Activated CD8-positive, alpha-beta memory T cell treated with anti-CD3 and anti-CD28 coated beads, Interleukin-2, amount 50 U/mL, for 48 hours (primary cell): ENCODE data around the gene VNN1.
"Not testable (repeated sequence)": the region's sequence is repeated elsewhere in the genome, so short reads cannot be mapped to it uniquely, and the experiment has no call there.

ENCODE experiments used
- DNase-seq: peaks from one replicate; pipeline ENCODE4 v3.0.0-alpha.2; 2020

VNN1 gene

DNA sequence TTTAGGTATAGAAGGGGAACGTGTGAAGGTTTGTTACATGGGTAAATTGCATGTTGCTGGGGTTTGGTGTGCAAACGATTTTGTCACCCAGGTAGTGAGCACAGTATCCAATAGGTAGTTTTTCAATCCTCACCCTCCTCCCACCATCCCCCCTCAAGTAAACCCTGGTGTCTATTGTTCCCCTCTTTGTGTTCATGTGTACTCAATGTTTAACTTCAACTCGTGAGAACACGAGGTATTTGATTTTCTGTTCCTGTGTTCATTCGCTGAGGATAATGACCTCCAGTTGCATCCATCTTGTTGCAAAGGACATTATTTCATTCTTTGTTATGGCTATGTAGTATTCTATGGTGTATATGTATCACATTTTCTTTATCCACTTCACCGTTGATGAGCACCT, 11.6 kb upstream of the VNN1 start:
- no peak for DNase-seq

DNA sequence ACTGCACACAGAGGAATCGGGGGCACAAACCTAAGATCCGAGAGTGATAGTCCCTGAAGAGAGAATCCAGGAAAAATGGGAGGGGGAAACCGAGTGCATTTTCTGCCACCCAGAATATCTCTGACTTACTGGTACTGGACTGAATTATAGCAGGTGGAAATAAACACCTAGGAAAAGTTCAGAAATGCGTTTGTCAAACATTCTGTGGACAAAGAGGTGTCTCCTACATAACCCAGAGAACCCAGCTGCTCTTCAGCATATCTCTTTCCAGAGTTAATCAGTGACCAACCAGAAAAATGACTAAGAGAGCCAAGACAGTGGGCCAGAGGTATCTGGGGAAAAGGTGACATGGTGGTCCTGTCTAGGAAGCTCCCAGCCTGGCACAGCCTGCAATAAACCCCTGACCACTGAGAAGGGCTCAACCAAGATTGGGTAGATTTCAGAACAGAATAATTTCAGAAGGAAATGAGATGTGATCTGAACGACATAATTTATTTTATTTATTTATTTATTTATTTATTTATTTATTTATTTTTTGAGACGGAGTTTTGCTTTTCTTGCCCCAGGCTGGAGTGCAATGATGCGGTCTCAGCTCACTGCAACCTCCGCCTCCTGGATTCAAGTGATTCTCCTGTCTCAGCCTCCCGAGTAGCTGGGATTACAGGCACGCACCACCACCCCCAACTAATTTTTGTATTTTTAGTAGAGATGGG, 6.0 kb upstream of the VNN1 start:
- no peak for DNase-seq

DNA sequence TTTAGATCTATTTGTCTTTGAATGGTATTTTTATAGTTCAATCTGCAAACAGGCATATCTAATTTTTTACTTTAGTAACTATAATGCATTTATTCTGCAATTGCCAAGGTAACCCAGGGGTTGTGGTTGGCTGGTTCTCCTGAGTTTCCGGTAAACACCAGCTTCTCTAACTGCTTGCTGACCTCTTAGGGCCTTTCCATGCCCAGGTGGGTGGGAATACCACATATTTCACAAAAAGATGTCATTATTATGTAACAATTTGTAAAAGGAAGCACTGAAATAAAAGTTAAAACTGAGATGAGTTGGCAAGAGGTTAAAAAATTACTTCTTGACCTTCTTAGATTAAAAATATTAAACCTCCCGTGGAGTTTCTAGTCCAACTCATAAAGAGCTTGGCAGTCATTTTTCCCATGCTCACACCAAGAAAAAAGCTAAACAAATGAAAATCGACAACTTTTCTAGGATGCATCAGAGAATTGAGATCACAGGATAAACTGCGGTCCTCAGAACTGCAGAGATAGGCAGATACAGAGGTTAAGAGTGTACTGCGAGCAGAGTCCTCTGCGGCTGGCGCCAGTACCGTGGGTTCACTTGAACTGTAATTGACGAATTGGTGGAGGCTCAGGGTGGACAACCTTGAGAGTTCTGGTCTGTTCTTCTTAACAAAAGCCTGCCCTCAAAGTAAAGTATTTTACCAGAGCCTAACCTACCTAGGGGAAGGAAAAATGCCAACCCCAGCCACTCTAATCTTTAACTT, 2.2 kb upstream of the VNN1 start:
- no peak for DNase-seq

DNA sequence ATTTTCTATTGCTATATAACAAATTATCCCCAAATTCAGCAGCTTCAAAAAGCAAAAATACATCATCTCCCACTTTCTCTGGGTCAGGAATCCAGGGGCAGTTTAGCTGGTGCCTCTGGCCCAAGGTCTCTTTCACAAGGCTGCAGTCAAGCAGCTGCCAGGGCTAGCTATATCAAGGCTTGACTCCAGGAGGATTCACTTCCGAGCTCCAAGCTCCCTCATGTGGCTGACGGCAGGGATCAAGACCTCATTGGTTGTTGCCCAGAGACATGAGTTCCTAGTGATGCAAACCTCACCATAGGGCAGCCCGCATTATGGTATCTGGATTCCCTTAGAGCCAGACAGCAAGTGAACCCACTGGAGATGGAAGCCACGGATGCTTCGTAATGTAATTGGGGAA, 1.3 kb upstream of the VNN1 start:
- no peak for DNase-seq

DNA sequence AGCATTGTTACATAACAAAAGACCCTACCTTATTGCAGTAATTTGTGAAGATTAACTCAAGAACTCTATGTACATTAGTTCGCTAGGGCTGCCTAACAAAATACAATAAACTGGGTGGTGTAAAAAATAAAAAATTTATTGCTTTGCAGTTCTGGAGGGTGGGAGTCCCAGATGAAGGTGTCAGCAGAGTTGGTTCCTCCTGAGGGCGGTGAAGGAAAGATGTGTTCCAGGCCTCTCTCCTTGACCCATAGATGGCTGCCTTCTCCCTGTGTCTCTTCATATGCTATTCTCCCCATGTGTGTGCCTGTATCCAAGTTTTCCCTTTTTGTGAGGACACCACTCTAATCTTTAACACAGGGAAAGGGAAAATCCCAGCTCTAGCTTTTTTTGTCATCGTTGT, 305 bp upstream of the VNN1 start:
- DNase-seq: no peak

DNA sequence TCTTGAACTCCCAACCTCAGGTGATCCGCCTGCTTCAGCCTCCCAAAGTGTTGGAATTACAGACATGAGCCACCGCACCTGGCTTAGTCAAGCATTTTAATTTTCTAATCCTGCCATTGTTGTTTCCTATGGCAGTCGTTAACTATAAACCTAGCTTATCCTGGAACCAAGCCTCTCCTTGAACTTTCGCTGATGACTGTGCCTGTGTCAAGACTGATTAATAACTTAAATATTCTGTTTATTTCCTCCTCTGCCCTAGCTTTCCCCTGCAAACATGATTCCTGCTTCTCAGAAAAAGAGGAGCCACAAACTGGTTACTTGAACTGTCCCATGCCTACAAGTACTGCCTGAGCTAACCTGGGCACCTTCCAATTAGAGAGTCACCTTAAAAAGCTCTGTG, 1.5 kb downstream of the VNN1 start:
- DNase-seq: no peak

DNA sequence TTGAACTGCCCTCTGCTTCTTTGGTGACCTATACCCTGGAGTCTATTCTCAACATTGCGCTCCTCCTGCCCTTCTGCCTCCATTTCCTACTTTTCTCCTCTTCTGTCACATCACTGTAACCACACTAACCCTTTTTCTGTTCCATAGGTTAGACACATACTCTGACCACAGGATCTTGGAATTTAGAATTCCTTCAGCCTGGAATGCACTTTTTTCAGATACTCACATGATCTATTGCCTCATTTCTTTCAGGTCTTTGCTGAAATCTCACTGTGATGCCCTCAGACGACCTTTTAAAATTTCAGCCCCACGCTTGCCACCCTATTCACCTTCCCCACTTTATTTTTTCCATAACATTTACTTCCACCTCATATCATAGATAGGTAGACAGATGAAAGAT, 5.1 kb downstream of the VNN1 start:
- no peak for DNase-seq

DNA sequence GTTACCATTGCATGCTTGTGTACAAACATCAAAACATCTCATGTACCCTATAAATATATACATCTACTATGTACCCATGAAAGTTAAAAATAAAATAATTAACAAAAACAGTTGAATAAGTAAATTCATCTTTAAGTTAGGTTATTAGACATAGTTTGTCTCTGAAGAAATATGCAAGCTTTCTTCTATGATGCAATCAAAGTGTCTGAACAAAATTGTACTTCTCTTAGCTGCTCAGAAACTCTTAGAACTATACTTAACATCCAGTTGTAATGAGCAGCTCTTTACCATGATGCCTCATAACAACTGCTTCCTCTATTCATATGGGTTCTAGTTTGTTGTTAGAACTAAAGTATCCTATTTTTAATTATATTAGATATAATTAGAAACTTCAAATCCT, 5.9 kb downstream of the VNN1 start:
- no peak for DNase-seq

DNA sequence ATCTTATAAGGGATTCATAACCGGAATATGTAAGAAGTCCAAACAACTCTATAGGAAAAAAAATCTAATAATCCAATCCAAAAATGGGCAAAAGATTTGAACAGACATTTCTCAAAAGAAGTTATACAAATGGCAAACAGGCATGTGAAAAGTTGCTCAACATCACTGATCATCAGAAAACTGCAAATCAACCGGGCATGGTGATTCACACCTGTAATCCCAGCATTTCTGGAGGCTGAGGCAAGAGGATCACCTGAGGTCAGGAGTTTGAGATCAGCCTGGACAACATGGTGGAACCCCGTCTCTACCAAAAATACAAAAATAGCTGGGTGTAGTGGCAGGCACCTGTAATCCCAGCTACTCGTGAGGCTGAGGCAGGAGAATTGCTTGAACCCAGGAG, 7.1 kb downstream of the VNN1 start:
- not testable (repeated sequence) for DNase-seq

DNA sequence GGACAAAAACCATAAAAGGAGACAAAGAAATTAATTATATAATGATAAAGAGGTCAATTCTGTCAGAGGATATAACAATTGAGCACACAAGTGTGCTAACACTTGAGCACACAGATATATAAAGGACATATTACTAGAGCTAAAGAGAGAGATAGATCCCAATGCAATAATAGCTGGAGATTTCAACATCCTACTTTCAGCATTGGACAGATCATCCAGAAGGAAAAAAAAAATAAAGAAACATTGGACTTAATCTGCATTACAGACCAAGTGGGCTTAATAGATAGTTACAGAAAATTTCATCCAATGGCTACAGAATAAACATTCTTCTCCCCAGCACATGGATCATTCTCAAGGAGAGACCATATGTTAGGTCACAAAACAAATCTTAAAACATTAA, 9.9 kb downstream of the VNN1 start:
- DNase-seq: no peak

DNA sequence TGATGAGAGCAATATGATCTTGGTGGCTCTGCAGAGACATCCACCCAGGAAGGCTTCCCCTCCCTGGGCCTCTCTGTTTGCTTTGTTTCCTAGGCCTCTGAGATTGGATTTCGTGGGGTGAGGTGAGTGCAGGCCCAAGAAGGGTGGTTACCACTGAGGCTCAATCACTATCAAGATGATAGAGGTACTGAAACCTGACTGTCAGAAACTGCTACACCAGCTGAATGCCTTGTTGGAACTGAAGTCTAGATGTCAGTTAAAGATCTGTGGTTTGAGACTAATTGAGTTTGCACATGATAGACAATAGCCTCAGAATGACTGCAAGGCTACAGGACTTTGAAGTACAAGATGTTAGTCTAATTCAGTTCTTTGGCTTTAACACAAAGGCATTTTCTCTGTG, 15.2 kb downstream of the VNN1 start:
- DNase-seq: no peak

DNA sequence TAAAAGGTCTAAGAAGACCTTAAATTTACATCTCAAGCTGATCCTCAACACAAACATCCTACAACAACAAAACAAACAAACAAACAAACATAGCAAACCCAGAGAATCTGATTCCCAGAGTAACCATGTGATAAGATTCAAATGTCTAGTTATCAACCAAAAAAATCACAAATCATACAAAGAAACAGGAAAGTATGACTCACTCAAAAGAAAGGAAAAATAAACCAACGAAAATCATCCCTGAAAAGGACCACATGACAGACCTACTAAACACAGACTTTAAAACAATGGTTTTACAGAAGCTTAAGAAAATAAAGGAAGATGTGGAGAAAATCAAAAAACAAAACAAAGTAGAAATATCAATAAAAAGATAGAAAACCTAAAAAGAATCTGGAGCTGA, 18.1 kb downstream of the VNN1 start:
- no peak for DNase-seq

DNA sequence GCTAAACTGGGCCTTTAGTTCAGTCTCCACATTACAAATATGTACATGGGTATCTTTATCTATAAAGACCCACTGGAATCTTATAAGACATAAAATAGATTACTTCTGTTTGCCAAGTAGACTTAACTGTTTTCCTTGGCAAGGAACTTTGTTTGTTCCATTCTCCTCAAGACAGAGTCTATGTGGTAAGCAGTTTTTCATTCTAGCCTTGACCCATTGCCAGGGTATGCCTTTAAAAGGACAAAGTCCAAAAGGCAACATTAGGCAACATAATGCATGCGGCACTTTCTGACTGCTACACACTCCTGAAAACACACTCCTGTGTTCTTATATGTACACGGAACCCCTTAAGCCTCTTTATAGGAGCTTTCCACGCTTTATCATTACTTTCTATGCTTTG, 20.4 kb downstream of the VNN1 start:
- DNase-seq: no peak

DNA sequence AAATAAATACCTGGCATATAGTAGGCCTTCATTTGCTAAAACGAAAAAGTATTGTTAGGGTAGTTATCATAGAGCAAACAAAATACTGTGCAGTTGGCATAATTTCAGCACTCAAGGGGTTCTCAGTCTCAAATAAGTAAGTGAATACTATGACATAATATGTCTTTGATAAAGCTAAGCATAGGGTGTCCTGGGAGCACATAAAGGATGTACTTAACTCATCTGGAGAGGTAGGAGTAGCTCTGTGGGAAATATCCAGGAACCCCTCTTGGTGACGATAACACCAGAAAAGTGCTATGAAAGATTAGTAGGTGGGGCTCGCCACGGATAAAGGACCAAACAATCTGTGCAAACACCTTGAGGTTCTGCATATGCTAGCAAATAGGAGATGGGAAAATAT, 23.2 kb downstream of the VNN1 start:
- DNase-seq: no peak

DNA sequence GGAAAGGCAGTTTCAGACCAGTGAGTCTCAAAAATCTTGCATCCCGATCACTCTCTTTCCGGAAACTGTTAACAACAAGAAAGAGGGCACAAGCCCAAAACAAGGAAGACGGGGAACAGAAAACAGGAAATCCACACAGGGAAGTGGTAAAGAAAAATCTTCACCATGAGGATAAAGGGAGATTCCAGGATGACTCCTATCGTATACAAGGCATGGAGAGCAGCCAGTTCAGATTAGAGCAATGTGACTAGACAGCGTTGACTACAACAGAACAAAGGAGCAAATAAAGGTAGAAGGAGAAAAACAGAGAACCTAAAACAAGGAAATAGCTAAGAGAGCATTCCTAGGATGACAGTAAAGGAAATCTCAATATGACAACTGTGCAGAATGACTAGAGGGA, 26.5 kb downstream of the VNN1 start:
- DNase-seq: no peak

DNA sequence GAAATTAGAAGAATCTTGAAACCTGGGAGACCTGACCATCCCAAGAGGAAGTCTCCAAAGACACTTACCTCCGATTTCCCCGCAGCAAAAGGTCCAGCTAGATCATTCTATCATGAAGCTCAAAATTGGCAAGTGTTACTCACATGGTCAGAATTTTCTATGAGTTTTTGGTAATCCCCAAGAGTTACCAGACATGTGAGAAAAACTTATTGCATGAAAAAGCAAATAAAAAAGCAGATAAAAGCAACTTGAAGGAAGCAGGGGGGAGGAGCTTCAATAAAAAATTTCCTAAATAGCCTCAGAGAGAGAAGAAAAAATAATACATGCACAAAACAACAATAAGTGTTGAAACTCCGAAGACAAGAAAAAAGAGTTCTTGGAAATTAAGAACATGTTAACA, 27.3 kb downstream of the VNN1 start:
- DNase-seq: no peak

DNA sequence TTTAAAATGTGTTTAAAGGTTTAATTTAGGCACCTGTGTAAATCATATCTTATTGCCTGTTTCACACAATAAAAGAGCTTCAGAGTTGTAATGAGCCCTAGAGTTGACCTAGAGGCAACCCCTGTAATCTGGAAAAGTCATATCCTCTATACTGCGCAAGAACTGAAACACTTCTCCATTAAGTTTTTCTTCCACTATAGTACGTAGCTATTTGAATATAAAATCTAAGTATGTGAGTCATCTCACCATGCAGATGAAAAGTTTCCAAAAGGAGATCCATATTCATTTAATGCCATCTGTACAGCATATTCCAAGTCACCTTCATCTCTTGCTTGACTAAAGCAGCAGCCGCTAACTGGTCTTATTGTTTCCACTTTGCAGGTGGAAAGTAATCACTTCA, 28.8 kb downstream of the VNN1 start:
- DNase-seq: no peak

DNA sequence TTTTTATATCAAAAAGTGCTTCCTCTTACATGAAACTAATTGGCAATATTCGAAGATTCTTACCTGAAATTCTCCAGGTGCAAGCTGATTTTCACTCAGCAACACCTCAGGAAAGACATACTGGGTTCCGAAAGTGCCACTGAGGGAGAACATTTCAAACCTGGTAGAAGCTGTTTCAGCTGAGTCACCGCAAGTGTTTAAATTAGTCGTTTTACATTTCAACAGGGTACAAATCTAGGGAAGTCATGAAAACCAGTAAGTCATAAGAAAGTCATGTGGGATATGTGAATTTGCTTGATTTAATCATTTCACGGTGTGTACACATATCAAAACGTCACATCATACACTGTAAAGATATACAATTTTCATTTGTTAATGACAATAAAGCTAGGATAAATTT, 29.6 kb downstream of the VNN1 start:
- DNase-seq: no peak

DNA sequence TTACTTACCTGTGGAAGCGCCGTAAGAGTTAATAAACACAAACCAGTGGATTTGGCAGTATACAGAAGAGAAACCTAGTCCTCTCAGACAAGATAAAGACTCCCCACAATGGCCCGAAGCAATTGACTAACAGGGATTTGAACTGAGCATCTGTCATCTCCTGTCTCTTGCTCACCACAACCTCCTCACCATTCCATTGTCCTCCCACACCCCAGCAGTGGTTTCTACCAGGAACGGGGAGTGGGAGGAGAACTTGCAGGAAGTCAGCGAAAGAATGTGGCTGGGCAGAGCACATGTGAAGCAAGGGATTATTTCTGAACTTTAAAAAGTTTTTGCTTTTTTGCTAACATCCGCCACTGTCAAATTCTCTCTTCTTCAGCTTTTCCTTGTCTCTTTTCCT, 30.3 kb downstream of the VNN1 start:
- no peak for DNase-seq

DNA sequence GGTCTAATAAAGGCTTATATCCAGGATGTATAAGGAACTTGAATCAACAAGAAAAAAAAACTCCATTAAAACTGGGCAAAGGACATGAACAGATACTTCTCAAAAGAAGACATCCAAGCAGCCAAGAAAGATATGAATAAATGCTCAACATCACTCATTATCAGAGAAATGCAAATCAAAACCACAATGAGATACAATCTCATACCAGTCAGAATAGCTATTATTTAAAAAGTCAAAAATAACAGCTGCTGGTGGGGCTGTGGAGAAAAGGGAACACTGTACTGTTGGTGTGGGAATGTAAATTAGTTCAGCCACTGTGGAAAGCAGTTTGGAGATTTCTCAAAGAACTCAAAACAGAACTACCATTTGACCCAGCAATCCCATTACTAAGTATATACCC, 34.8 kb downstream of the VNN1 start:
- DNase-seq: not testable (repeated sequence)

DNA sequence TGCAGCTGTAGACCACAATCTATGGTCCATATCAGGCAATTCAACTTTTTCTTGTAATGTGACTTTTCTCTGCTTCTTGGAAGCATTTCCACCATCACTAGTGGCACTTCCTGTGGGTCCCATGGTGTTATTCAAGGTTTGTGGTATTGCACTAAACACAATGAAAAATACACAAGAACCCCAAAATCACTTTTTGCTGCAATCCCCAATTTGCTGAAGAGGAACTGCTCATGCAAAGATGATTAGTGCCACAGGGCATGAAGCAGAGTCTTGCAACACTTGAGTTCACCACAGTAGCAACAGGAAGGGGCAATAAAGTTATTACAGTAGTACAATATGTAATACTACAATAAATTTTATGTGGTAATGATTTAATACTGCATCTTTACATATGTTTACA, 38.1 kb downstream of the VNN1 start:
- no peak for DNase-seq

DNA sequence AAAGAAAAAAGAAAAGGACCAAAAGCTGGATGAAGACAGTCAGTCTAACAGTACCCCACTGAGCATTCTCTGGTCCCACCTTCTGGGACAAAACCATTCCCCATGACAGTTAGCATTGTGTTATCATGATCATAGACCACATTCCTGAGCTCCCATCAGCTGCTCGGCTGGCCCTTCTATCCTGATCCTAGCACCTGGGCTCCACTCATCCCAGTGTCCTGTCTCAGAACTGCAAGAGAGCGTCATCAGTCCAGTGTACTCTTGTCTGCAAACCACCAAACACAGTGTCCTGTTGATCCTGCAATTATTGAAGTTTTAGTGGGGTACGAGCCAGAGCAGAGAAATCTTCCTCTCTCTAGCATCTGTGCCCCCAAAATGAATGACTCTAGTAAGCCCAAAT, 38.9 kb downstream of the VNN1 start:
- DNase-seq: no peak

DNA sequence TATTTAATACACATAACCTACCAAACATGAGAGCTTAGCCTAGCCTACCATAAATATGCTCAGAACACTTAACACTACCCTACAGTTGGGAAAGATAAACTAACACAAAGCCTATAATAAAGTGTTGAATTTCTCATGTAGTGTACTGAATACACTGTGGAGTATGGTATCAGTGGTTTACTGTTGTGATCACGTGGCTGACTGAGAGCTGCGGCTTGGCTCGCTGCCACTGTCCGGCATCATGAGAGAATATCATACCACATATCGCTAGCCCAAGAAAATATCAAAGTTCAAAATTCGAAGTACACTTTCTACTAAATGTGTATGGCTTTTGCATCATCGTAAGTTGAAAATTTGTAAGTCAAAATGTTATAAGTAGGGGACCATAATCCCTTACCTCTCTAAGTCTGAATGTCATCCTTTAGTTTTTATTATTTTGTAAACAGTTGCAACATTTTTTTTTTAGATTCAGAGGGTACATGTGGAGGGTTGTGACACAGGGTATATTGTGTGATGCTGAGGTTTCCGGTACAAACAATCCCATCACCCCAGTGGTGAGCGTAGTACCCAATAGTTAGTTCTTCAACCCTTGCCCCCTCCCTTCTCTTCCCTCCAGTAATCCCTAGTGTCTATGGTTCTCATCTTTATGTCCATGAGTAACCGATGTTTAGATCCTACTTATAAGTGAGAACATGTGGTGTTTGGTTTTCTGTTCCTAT, 40.3 kb downstream of the VNN1 start:
- DNase-seq: no peak

DNA sequence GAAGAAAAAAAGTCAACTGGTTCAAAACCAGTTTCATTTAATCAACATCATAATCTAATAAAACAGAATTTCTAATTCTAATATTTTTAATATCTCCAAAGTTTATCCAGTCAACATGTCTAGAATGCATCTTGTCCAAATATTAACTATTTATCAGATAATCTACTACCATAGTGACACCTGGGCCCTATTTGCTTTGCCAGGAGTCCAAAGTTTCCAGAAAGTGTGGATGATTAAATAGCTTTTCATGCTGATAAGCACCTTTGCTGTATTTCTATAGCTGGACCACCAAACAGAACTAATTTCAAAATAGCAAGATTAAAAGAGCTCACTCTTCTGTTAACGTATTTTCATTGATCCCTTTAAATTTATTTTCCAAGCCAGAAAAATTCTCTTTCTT, 42.6 kb downstream of the VNN1 start:
- DNase-seq: no peak
